Activated CD4-positive, alpha-beta T cell treated with anti-CD3 and anti-CD28 coated beads for 36 hours (primary cell): ENCODE data around the gene TBX2. TPM values are rescaled to one million over a fixed set of nuclear protein-coding genes. Genes with fewer than 3 reads are reported as not detected.

Source experiments
- ATAC-seq: fragments of 200-7000 bp; cut with Tn5 transposase; one replicate; pipeline ENCODE4 v1.10.0; 2021; ENCODE audit warnings: mild to moderate bottlenecking, moderate library complexity
- CTCF ChIA-PET: fragments of 350-600 bp; sonication (Branson Sonifier 250); formaldehyde crosslinking; loops from one replicate; lab custom pipeline; 2021; ENCODE audit warnings: antibody characterized with exemption; lab: Charles Lee
- POLR2A ChIA-PET: fragments of 350-600 bp; sonication (Branson Sonifier 250); formaldehyde crosslinking; loops from one replicate; lab custom pipeline; 2021; ENCODE audit warnings: antibody characterized with exemption, inconsistent platforms; lab: Charles Lee
- DNase-seq: peaks from one replicate; pipeline ENCODE4 v3.0.0-alpha.2; 2020
- H3K27ac Mint-ChIP-seq: one replicate; pipeline ENCODE4 v1.8.0; 2021; ENCODE audit warnings: mixed read lengths
- H3K27me3 Mint-ChIP-seq: one replicate; pipeline ENCODE4 v1.8.0; 2021; ENCODE audit warnings: mixed read lengths
- H3K36me3 Mint-ChIP-seq: one replicate; pipeline ENCODE4 v1.8.0; 2021; ENCODE audit warnings: low read depth, mixed read lengths
- H3K4me1 Mint-ChIP-seq: one replicate; pipeline ENCODE4 v1.8.0; 2021; ENCODE audit warnings: mixed read lengths
- H3K4me3 Mint-ChIP-seq: one replicate; pipeline ENCODE4 v1.8.0; 2021; ENCODE audit warnings: mild to moderate bottlenecking, moderate library complexity, mixed read lengths
- H3K9me3 Mint-ChIP-seq: one replicate; pipeline ENCODE4 v1.8.0; 2021; ENCODE audit warnings: low read depth, mixed read lengths
- intact Hi-C, 2 experiments: fragments of 100-400 bp; cut with DNase I in 1 of 2; cut with micrococcal nuclease in 1 of 2; formaldehyde crosslinking; loops; one replicate each; pipeline versions ENCODE4 v1.14.2 to v1.15.1; 2022 to 2024; cut with DNase I, micrococcal nuclease
- total RNA-seq, 2 experiments: library from RNA; stranded (reverse); gene quantifications; one replicate each; pipeline ENCODE4 v1.2.3, GENCODE V29; 2021

Gene TBX2
- total RNA-seq, 2 experiments from 2014 or later, result not detected

GRCh38 chr17:61419496-61420046, 19.9 kb downstream of the TBX2 start:
- Mint-ChIP-seq H3K36me3 (no peaks in the 10 kb centered on the region), H3K4me3 (no peak overlapping the region), H3K27me3 (peaks cover 31% of the 10 kb centered on the region), H3K27ac (no peak overlapping the region), H3K4me1 (no peaks in the 10 kb centered on the region), H3K9me3 (no peaks in the 10 kb centered on the region)
- intact Hi-C loops, result no loop called here
- POLR2A ChIA-PET, result no interaction called here
- no peak for DNase-seq
- ATAC-seq, result no peak
- CTCF ChIA-PET, result interaction anchor here (1.3 kb wide), 1 partner anchor 12 kb away, joined by 6 read pairs; no protein-coding TSS in a partner anchor

GRCh38 chr17:61420052-61420451, 20.4 kb downstream of the TBX2 start:
- no peak overlapping the region for H3K27ac Mint-ChIP-seq
- ChIA-PET CTCF (interaction anchor here (0.9 to 1.3 kb wide), 3 partner anchors 12 to 301 kb away, joined by 3 to 6 read pairs (median 3); no protein-coding TSS in a partner anchor), POLR2A (interaction anchor here (0.6 kb wide), 1 partner anchor 17 kb away, joined by 7 read pairs; no protein-coding TSS in a partner anchor)
- DNase-seq (no peak), ATAC-seq (no peak)
- no peak overlapping the region for H3K4me3 Mint-ChIP-seq
- H3K9me3 Mint-ChIP-seq, result no peaks in the 10 kb centered on the region
- H3K4me1 Mint-ChIP-seq, result no peaks in the 10 kb centered on the region
- peaks cover 31% of the 10 kb centered on the region for H3K27me3 Mint-ChIP-seq
- intact Hi-C loops, result no loop called here
- H3K36me3 Mint-ChIP-seq, result no peaks in the 10 kb centered on the region

GRCh38 chr17:61420745-61421398, 21.2 kb downstream of the TBX2 start:
- no peaks in the 10 kb centered on the region for H3K36me3 Mint-ChIP-seq
- CTCF ChIA-PET, result interaction anchor here (0.7 to 1.6 kb wide), 4 partner anchors 9 to 302 kb away, joined by 3 read pairs; no protein-coding TSS in a partner anchor
- H3K27me3 Mint-ChIP-seq, result peaks cover 36% of the 10 kb centered on the region
- H3K9me3 Mint-ChIP-seq, result no peaks in the 10 kb centered on the region
- POLR2A ChIA-PET, result no interaction called here
- no peaks in the 10 kb centered on the region for H3K4me1 Mint-ChIP-seq
- intact Hi-C loops, result no loop called here
- no peak overlapping the region for H3K4me3 Mint-ChIP-seq
- ATAC-seq, result no peak
- no peak overlapping the region for H3K27ac Mint-ChIP-seq
- no peak for DNase-seq

GRCh38 chr17:61421460-61421859, 21.8 kb downstream of the TBX2 start:
- no peaks in the 10 kb centered on the region for H3K4me1 Mint-ChIP-seq
- POLR2A ChIA-PET, result no interaction called here
- intact Hi-C loops, result no loop called here
- no peak overlapping the region for H3K4me3 Mint-ChIP-seq
- H3K36me3 Mint-ChIP-seq, result no peaks in the 10 kb centered on the region
- CTCF ChIA-PET, result interaction anchor here (0.7 to 1.6 kb wide), 2 partner anchors 10 to 246 kb away, joined by 3 read pairs; no protein-coding TSS in a partner anchor
- ATAC-seq, result no peak
- DNase-seq, result no peak
- H3K27me3 Mint-ChIP-seq, result peaks cover 34% of the 10 kb centered on the region
- H3K9me3 Mint-ChIP-seq, result no peaks in the 10 kb centered on the region
- H3K27ac Mint-ChIP-seq, result no peak overlapping the region

- Mint-ChIP-seq H3K9me3 (no peaks in the 10 kb centered on the region), H3K4me1 (no peaks in the 10 kb centered on the region), H3K36me3 (no peaks in the 10 kb centered on the region), H3K27me3 (peaks cover 31% of the 10 kb centered on the region), H3K27ac (no peak overlapping the region), H3K4me3 (no peak overlapping the region)
- ChIA-PET CTCF (no interaction called here), POLR2A (no interaction called here)
- DNase-seq, result no peak
- no peak for ATAC-seq
- intact Hi-C loops, result no loop called here
Observed at GRCh38 chr17:61422116-61422799, 22.6 kb downstream of the TBX2 start.

GRCh38 chr17:61422869-61423268, 23.2 kb downstream of the TBX2 start:
- Mint-ChIP-seq H3K27ac (no peak overlapping the region), H3K4me1 (no peaks in the 10 kb centered on the region), H3K27me3 (peaks cover 35% of the 10 kb centered on the region), H3K4me3 (no peak overlapping the region), H3K36me3 (no peaks in the 10 kb centered on the region), H3K9me3 (no peaks in the 10 kb centered on the region)
- CTCF ChIA-PET, result no interaction called here
- intact Hi-C loops, result no loop called here
- no peak for DNase-seq
- POLR2A ChIA-PET, result no interaction called here
- no peak for ATAC-seq

GRCh38 chr17:61423967-61424649, 24.5 kb downstream of the TBX2 start:
- no peak overlapping the region for H3K4me3 Mint-ChIP-seq
- no peaks in the 10 kb centered on the region for H3K36me3 Mint-ChIP-seq
- ATAC-seq (no peak), DNase-seq (no peak)
- peaks cover 33% of the 10 kb centered on the region for H3K27me3 Mint-ChIP-seq
- CTCF ChIA-PET, result interaction anchor here (0.9 kb wide), 1 partner anchor 12 kb away, joined by 5 read pairs; no protein-coding TSS in a partner anchor
- H3K4me1 Mint-ChIP-seq, result no peaks in the 10 kb centered on the region
- no peaks in the 10 kb centered on the region for H3K9me3 Mint-ChIP-seq
- POLR2A ChIA-PET, result no interaction called here
- intact Hi-C loops, result no loop called here
- H3K27ac Mint-ChIP-seq, result no peak overlapping the region

GRCh38 chr17:61425682-61426481, 26.2 kb downstream of the TBX2 start:
- ChIA-PET CTCF (interaction anchor here (1.6 kb wide), 1 partner anchor 24 kb away, joined by 5 read pairs; no protein-coding TSS in a partner anchor), POLR2A (no interaction called here)
- peak; percentile 37 for DNase-seq
- H3K4me3 Mint-ChIP-seq, result no peak overlapping the region
- ATAC-seq, result no peak
- no peaks in the 10 kb centered on the region for H3K36me3 Mint-ChIP-seq
- intact Hi-C loops, result no loop called here
- peaks cover 24% of the 10 kb centered on the region for H3K27me3 Mint-ChIP-seq
- no peak overlapping the region for H3K27ac Mint-ChIP-seq
- H3K4me1 Mint-ChIP-seq, result no peaks in the 10 kb centered on the region
- H3K9me3 Mint-ChIP-seq, result no peaks in the 10 kb centered on the region

GRCh38 chr17:61426482-61427304, 27.1 kb downstream of the TBX2 start:
- no peak overlapping the region for H3K4me3 Mint-ChIP-seq
- no peak for DNase-seq
- no peak for ATAC-seq
- ChIA-PET POLR2A (no interaction called here), CTCF (interaction anchor here (0.6 to 1.6 kb wide), 2 partner anchors 23 to 187 kb away, joined by 3 to 5 read pairs; no protein-coding TSS in a partner anchor)
- intact Hi-C loops, result no loop called here
- no peak overlapping the region for H3K27ac Mint-ChIP-seq
- no peaks in the 10 kb centered on the region for H3K9me3 Mint-ChIP-seq
- no peaks in the 10 kb centered on the region for H3K36me3 Mint-ChIP-seq
- H3K4me1 Mint-ChIP-seq, result no peaks in the 10 kb centered on the region
- peaks cover 21% of the 10 kb centered on the region for H3K27me3 Mint-ChIP-seq

- no peaks in the 10 kb centered on the region for H3K36me3 Mint-ChIP-seq
- no peak for DNase-seq
- ChIA-PET POLR2A (no interaction called here), CTCF (interaction anchor here (0.6 to 1.6 kb wide), 4 partner anchors 22 to 799 kb away, joined by 3 to 5 read pairs (median 4); no protein-coding TSS in a partner anchor)
- no peaks in the 10 kb centered on the region for H3K9me3 Mint-ChIP-seq
- peaks cover 18% of the 10 kb centered on the region for H3K27me3 Mint-ChIP-seq
- no peak overlapping the region for H3K27ac Mint-ChIP-seq
- no peak overlapping the region for H3K4me3 Mint-ChIP-seq
- ATAC-seq, result no peak
- no peaks in the 10 kb centered on the region for H3K4me1 Mint-ChIP-seq
- intact Hi-C loops, result no loop called here
Observed at GRCh38 chr17:61427567-61427966, 27.9 kb downstream of the TBX2 start.
